Measurements from ENCODE around the gene TAF4B. TPM values are rescaled to one million over a fixed set of nuclear protein-coding genes. Genes with fewer than 3 reads are reported as not detected.
"Not testable (repeated sequence)": the region's sequence is repeated elsewhere in the genome, so short reads cannot be mapped to it uniquely, and the experiment has no call there.

The TAF4B gene
- total RNA-seq, 1 experiment from 2014 or later: 4.0 TPM

GRCh38 chr18:26238718-26239117, 12.5 kb downstream of the TAF4B start:
- not testable (repeated sequence) for DNase-seq (ENCODE audit: low spot score)

GRCh38 chr18:26242392-26242791, 16.1 kb downstream of the TAF4B start:
- not testable (repeated sequence) for DNase-seq (ENCODE audit: low spot score)

GRCh38 chr18:26245434-26245833, 19.2 kb downstream of the TAF4B start:
- DNase-seq (ENCODE audit: low spot score): not testable (repeated sequence)

GRCh38 chr18:26252411-26252810, 26.2 kb downstream of the TAF4B start:
- DNase-seq (ENCODE audit: low spot score): no peak

GRCh38 chr18:26254808-26255207, 28.6 kb downstream of the TAF4B start:
- DNase-seq (ENCODE audit: low spot score): not testable (repeated sequence)

GRCh38 chr18:26255695-26256622, 29.7 kb downstream of the TAF4B start:
- DNase-seq (ENCODE audit: low spot score): no peak

- DNase-seq (ENCODE audit: low spot score): no peak
Observed at GRCh38 chr18:26258711-26259110, 32.5 kb downstream of the TAF4B start.

- DNase-seq (ENCODE audit: low spot score): not testable (repeated sequence)
Observed at GRCh38 chr18:26259416-26259815, 33.2 kb downstream of the TAF4B start.

GRCh38 chr18:26262156-26262555, 35.9 kb downstream of the TAF4B start:
- no peak for DNase-seq (ENCODE audit: low spot score)

- no peak for DNase-seq (ENCODE audit: low spot score)
Observed at GRCh38 chr18:26267357-26267930, 41.2 kb downstream of the TAF4B start.

GRCh38 chr18:26268454-26268853, 42.2 kb downstream of the TAF4B start:
- DNase-seq (ENCODE audit: low spot score): no peak

GRCh38 chr18:26271917-26272549, 45.8 kb downstream of the TAF4B start:
- no peak for DNase-seq (ENCODE audit: low spot score)

- no peak for DNase-seq (ENCODE audit: low spot score)
Observed at GRCh38 chr18:26277374-26277773, 51.1 kb downstream of the TAF4B start.

- DNase-seq (ENCODE audit: low spot score): no peak
Observed at GRCh38 chr18:26279428-26279827, 53.2 kb downstream of the TAF4B start.

- no peak for DNase-seq (ENCODE audit: low spot score)
Observed at GRCh38 chr18:26286008-26286407, 59.8 kb downstream of the TAF4B start.

- no peak for DNase-seq (ENCODE audit: low spot score)
Observed at GRCh38 chr18:26287644-26288043, 61.4 kb downstream of the TAF4B start.

- DNase-seq (ENCODE audit: low spot score): no peak
Observed at GRCh38 chr18:26290385-26290784, 64.1 kb downstream of the TAF4B start.

GRCh38 chr18:26293982-26294381, 67.7 kb downstream of the TAF4B start:
- DNase-seq (ENCODE audit: low spot score): no peak

GRCh38 chr18:26298107-26298506, 71.9 kb downstream of the TAF4B start:
- DNase-seq (ENCODE audit: low spot score): no peak

GRCh38 chr18:26301681-26302080, 75.4 kb downstream of the TAF4B start:
- no peak for DNase-seq (ENCODE audit: low spot score)

GRCh38 chr18:26303222-26303621, 77.0 kb downstream of the TAF4B start:
- not testable (repeated sequence) for DNase-seq (ENCODE audit: low spot score)

GRCh38 chr18:26304511-26304910, 78.3 kb downstream of the TAF4B start:
- DNase-seq (ENCODE audit: low spot score): no peak
